Measurements from ENCODE around the gene NTN1. TPM values are rescaled to one million over a fixed set of nuclear protein-coding genes. Genes with fewer than 3 reads are reported as not detected.

NTN1 gene
- total and polyA plus RNA-seq, 2 experiments from 2014 or later = 0.16 to 0.60 TPM

GRCh38 chr17:9185688-9186284, 164.5 kb downstream of the NTN1 start:
- TF ChIP-seq CTCF (IDR thresholded peaks at IDR 0.05; ENCODE audit: low read depth, low read length) = no peak
- H3K4me1 ChIP-seq (ENCODE audit: low read depth) = no peaks in the 10 kb centered on the region
- DNase-seq (ENCODE audit: low read depth in 1 of 2, low spot score in 1 of 2) = no peak
- no peaks in the 10 kb centered on the region for H3K36me3 ChIP-seq
- H3K27me3 ChIP-seq = peaks cover 51% of the 10 kb centered on the region
- H3K4me3 ChIP-seq = no peak overlapping the region
- H3K9me3 ChIP-seq (ENCODE audit: low read depth) = no peaks in the 10 kb centered on the region
- no peak overlapping the region for H3K27ac ChIP-seq

- no peaks in the 10 kb centered on the region for H3K36me3 ChIP-seq
- DNase-seq (ENCODE audit: low read depth in 1 of 2, low spot score in 1 of 2) = peak in 1 of 2 donors; percentile 48
- H3K4me1 ChIP-seq (ENCODE audit: low read depth) = no peaks in the 10 kb centered on the region
- no peak overlapping the region for H3K27ac ChIP-seq
- H3K27me3 ChIP-seq = peaks cover 37% of the 10 kb centered on the region
- H3K9me3 ChIP-seq (ENCODE audit: low read depth) = no peaks in the 10 kb centered on the region
- no peak overlapping the region for H3K4me3 ChIP-seq
- TF ChIP-seq CTCF (IDR thresholded peaks at IDR 0.05; ENCODE audit: low read depth, low read length) = no peak
These were observed 166.5 kb downstream of the NTN1 start for GRCh38 chr17:9187828-9188227.

- H3K27ac ChIP-seq = no peak overlapping the region
- H3K27me3 ChIP-seq = peaks cover 31% of the 10 kb centered on the region
- no peak for DNase-seq (ENCODE audit: low read depth in 1 of 2, low spot score in 1 of 2)
- no peak for TF ChIP-seq CTCF (IDR thresholded peaks at IDR 0.05; ENCODE audit: low read depth, low read length)
- H3K9me3 ChIP-seq (ENCODE audit: low read depth) = no peaks in the 10 kb centered on the region
- no peak overlapping the region for H3K4me3 ChIP-seq
- H3K4me1 ChIP-seq (ENCODE audit: low read depth) = no peaks in the 10 kb centered on the region
- H3K36me3 ChIP-seq = no peaks in the 10 kb centered on the region
These were observed 167.1 kb downstream of the NTN1 start for GRCh38 chr17:9188367-9188766.

GRCh38 chr17:9189870-9190269, 168.6 kb downstream of the NTN1 start:
- peaks cover 26% of the 10 kb centered on the region for H3K27me3 ChIP-seq
- no peaks in the 10 kb centered on the region for H3K9me3 ChIP-seq (ENCODE audit: low read depth)
- DNase-seq (ENCODE audit: low read depth in 1 of 2, low spot score in 1 of 2) = no peak
- H3K27ac ChIP-seq = no peak overlapping the region
- no peaks in the 10 kb centered on the region for H3K36me3 ChIP-seq
- H3K4me3 ChIP-seq = no peak overlapping the region
- TF ChIP-seq CTCF (IDR thresholded peaks at IDR 0.05; ENCODE audit: low read depth, low read length) = no peak
- H3K4me1 ChIP-seq (ENCODE audit: low read depth) = no peaks in the 10 kb centered on the region

GRCh38 chr17:9192010-9192409, 170.7 kb downstream of the NTN1 start:
- H3K4me3 ChIP-seq = no peak overlapping the region
- H3K27ac ChIP-seq = no peak overlapping the region
- H3K27me3 ChIP-seq = peaks cover 38% of the 10 kb centered on the region
- H3K9me3 ChIP-seq (ENCODE audit: low read depth) = no peaks in the 10 kb centered on the region
- DNase-seq (ENCODE audit: low read depth in 1 of 2, low spot score in 1 of 2) = peak in 1 of 2 donors; percentile 3
- no peaks in the 10 kb centered on the region for H3K4me1 ChIP-seq (ENCODE audit: low read depth)
- H3K36me3 ChIP-seq = no peaks in the 10 kb centered on the region
- no peak for TF ChIP-seq CTCF (IDR thresholded peaks at IDR 0.05; ENCODE audit: low read depth, low read length)

Measured in cardiac muscle cell (in vitro differentiated cells and primary cell).